ENCODE measurements around the gene UTS2R. TPM values are rescaled to one million over a fixed set of nuclear protein-coding genes. Genes with fewer than 3 reads are reported as not detected.

Gene UTS2R
- polyA plus RNA-seq, 1 donor (not counting 4 experiments of a cell fraction or from before 2014, with no cell fraction given): not detected

DNA sequence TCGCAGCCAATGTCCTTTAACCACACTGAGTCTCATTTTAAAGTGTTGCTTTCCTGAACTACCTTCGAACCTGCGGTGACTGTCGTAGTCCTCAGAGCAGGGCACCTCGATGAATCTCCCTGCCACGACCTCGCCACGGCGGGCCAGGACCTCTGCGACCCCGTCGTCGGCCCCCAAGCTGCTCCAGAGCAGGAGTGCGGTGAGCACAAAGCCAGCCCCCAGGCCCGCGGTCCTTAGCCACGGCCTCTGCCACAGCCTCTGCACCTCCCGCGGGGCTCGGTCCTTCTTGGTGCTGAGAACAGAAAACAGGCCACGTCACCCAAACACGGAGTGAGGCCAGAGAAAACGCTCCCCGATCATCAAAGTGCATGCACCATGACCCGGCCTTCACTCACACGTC is 43.8 kb downstream of the UTS2R start:
- no peaks in the 10 kb centered on the region for H3K9me1 ChIP-seq (ENCODE audit: control insufficient read depth, extremely low read depth, insufficient read depth, low read length)
- H3K9ac ChIP-seq (ENCODE audit: control insufficient read depth, extremely low read depth, insufficient read depth, low read length): no peak overlapping the region
- FAIRE-seq: no peak
- no peak for DNase-seq (ENCODE audit: low read depth, low spot score)
- H3K4me1 ChIP-seq (ENCODE audit: control insufficient read depth, extremely low read depth, insufficient read depth, low read length): peaks cover 16% of the 10 kb centered on the region
- TF ChIP-seq CTCF (optimal IDR thresholded peaks at IDR 0.05 in 1 of 3, IDR thresholded peaks at IDR 0.05 in 1 of 3, conservative IDR thresholded peaks at IDR 0.05 in 1 of 3; ENCODE audit: extremely low read depth in 1 of 3, insufficient read depth in 2 of 3, low read length in 3 of 3): no peak
- TF ChIP-seq EZH2 (IDR thresholded peaks at IDR 0.05; ENCODE audit: low read length): no peak
- H3K27me3 ChIP-seq (ENCODE audit: control insufficient read depth, extremely low read depth, insufficient read depth, low read length): no peaks in the 10 kb centered on the region
- H4K20me1 ChIP-seq (ENCODE audit: control insufficient read depth, extremely low read depth, insufficient read depth, low read length): peaks cover 9% of the 10 kb centered on the region
- dilution Hi-C loops (cut with MboI; ENCODE audit: extremely low pct_ligation_motif_present, low sequenced_read_pairs): no loop called here
- H3K27ac ChIP-seq (ENCODE audit: control insufficient read depth, insufficient read depth, low read length): no peak overlapping the region
- H3K4me2 ChIP-seq (ENCODE audit: control insufficient read depth, extremely low read depth, insufficient read depth, low read depth, low read length): no peak overlapping the region
- peaks cover 0 to 3% of the 10 kb centered on the region in 2 experiments for H3K36me3 ChIP-seq (ENCODE audit: control insufficient read depth in 2 of 2, extremely low read depth in 1 of 2, insufficient read depth in 2 of 2, low read length in 2 of 2)
- no peak overlapping the region for H2AFZ ChIP-seq (ENCODE audit: control insufficient read depth, low read length)
- H3K4me3 ChIP-seq (ENCODE audit: control insufficient read depth in 2 of 3, extremely low read depth in 1 of 3, insufficient read depth in 2 of 3, low read depth in 1 of 3, low read length in 3 of 3): no peak overlapping the region
- H3K9me3 ChIP-seq (ENCODE audit: control insufficient read depth, low read depth, low read length): no peaks in the 10 kb centered on the region
- peaks cover 4% of the 10 kb centered on the region for H3K79me2 ChIP-seq (ENCODE audit: control insufficient read depth, insufficient read depth, low read length)

GRCh38 chr17:82415786-82416185 is 44.2 kb downstream of the UTS2R start:
- peaks cover 16% of the 10 kb centered on the region for H3K4me1 ChIP-seq (ENCODE audit: control insufficient read depth, extremely low read depth, insufficient read depth, low read length)
- dilution Hi-C loops (cut with MboI; ENCODE audit: extremely low pct_ligation_motif_present, low sequenced_read_pairs): no loop called here
- no peak overlapping the region for H2AFZ ChIP-seq (ENCODE audit: control insufficient read depth, low read length)
- no peak overlapping the region for H3K27ac ChIP-seq (ENCODE audit: control insufficient read depth, insufficient read depth, low read length)
- FAIRE-seq (no peak), DNase-seq (ENCODE audit: low read depth, low spot score) (no peak)
- no peak for TF ChIP-seq CTCF (optimal IDR thresholded peaks at IDR 0.05 in 1 of 3, IDR thresholded peaks at IDR 0.05 in 1 of 3, conservative IDR thresholded peaks at IDR 0.05 in 1 of 3; ENCODE audit: extremely low read depth in 1 of 3, insufficient read depth in 2 of 3, low read length in 3 of 3)
- no peak for TF ChIP-seq EZH2 (IDR thresholded peaks at IDR 0.05; ENCODE audit: low read length)
- H3K4me2 ChIP-seq (ENCODE audit: control insufficient read depth, extremely low read depth, insufficient read depth, low read depth, low read length): no peak overlapping the region
- no peaks in the 10 kb centered on the region for H3K27me3 ChIP-seq (ENCODE audit: control insufficient read depth, extremely low read depth, insufficient read depth, low read length)
- H3K9me3 ChIP-seq (ENCODE audit: control insufficient read depth, low read depth, low read length): no peaks in the 10 kb centered on the region
- no peak overlapping the region for H3K4me3 ChIP-seq (ENCODE audit: control insufficient read depth in 2 of 3, extremely low read depth in 1 of 3, insufficient read depth in 2 of 3, low read depth in 1 of 3, low read length in 3 of 3)
- H3K36me3 ChIP-seq (ENCODE audit: control insufficient read depth in 2 of 2, extremely low read depth in 1 of 2, insufficient read depth in 2 of 2, low read length in 2 of 2): peaks cover 0 to 3% of the 10 kb centered on the region in 2 experiments
- H4K20me1 ChIP-seq (ENCODE audit: control insufficient read depth, extremely low read depth, insufficient read depth, low read length): peaks cover 9% of the 10 kb centered on the region
- no peak overlapping the region for H3K9ac ChIP-seq (ENCODE audit: control insufficient read depth, extremely low read depth, insufficient read depth, low read length)
- H3K9me1 ChIP-seq (ENCODE audit: control insufficient read depth, extremely low read depth, insufficient read depth, low read length): no peaks in the 10 kb centered on the region
- peaks cover 4% of the 10 kb centered on the region for H3K79me2 ChIP-seq (ENCODE audit: control insufficient read depth, insufficient read depth, low read length)
